ENCODE results near the gene ELP4.

GRCh38 chr11:31817621-31818424 is 308.3 kb downstream of the ELP4 start:
- TF ChIP-seq CTCF (IDR thresholded peaks at IDR 0.05), result no peak
- TF ChIP-seq POLR2A (IDR thresholded peaks at IDR 0.05), result no peak
